HepG2 (cell line): Measurements from ENCODE around the gene TMED9. TPM values are rescaled to one million over a fixed set of nuclear protein-coding genes. Genes with fewer than 3 reads are reported as not detected.

Experiments used
- ARID3A ChIP-seq: IDR thresholded peaks from 2 replicates; pipeline ENCODE4 v1.6.1; 2012; ENCODE audit warnings: low read depth, low read length, improper control_type of control experiment
- DNMT3B ChIP-seq: conservative IDR thresholded peaks from 2 replicates; pipeline ENCODE4 v1.6.1; 2016; ENCODE audit warnings: missing biosample characterization, control low read depth
- DZIP1 ChIP-seq: sonication (generic); formaldehyde crosslinking; IDR thresholded peaks from 2 replicates; pipeline ENCODE4 v1.5.0; 2020; ENCODE audit warnings: mild to moderate bottlenecking, missing genetic modification reagents
- GFI1 ChIP-seq: sonication (generic); formaldehyde crosslinking; IDR thresholded peaks from 2 replicates; pipeline ENCODE4 v1.5.0; 2020; ENCODE audit warnings: missing genetic modification reagents, mild to moderate bottlenecking, borderline replicate concordance
- HDAC6 ChIP-seq: fragments of 200-600 bp; sonication (generic); IDR thresholded peaks from 2 replicates; pipeline ENCODE4 v1.7.0; 2017; ENCODE audit warnings: mild to moderate bottlenecking, antibody characterized with exemption, low read length, low read depth
- HNF1A ChIP-seq, 2 experiments: sonication (generic) in 1 of 2; formaldehyde crosslinking in 1 of 2; IDR thresholded peaks; 2 replicates each; pipeline versions ENCODE4 v1.4.0 to v1.6.1; 2016 to 2020; ENCODE audit warnings: borderline replicate concordance in 1 of 2, low read depth in 1 of 2, mild to moderate bottlenecking in 1 of 2, missing genetic modification reagents in 1 of 2
- JUND ChIP-seq: sonication (generic); formaldehyde crosslinking; IDR thresholded peaks from 2 replicates; pipeline ENCODE4 v1.8.0; 2022; ENCODE audit warnings: mild to moderate bottlenecking, missing genetic modification reagents
- KMT2B ChIP-seq: IDR thresholded peaks from 2 replicates; pipeline ENCODE4 v1.6.1; 2016; ENCODE audit warnings: missing genetic modification reagents, missing compliant biosample characterization
- MNT ChIP-seq: fragments of 450-650 bp; IDR thresholded peaks from 2 replicates; pipeline ENCODE4 v1.6.1; 2016
- NFRKB ChIP-seq: fragments of 450-650 bp; IDR thresholded peaks from 2 replicates; pipeline ENCODE4 v1.6.1; 2017
- PAXIP1 ChIP-seq: sonication (generic); formaldehyde crosslinking; conservative IDR thresholded peaks from 2 replicates; pipeline ENCODE4 v1.4.0; 2020; ENCODE audit warnings: mild to moderate bottlenecking, missing genetic modification reagents, moderate library complexity
- TEAD3 ChIP-seq: optimal IDR thresholded peaks from 2 replicates; pipeline ENCODE3; 2016; ENCODE audit warnings: borderline replicate concordance
- ZFY ChIP-seq: sonication (generic); formaldehyde crosslinking; IDR thresholded peaks from 2 replicates; pipeline ENCODE4 v1.4.0; 2020; ENCODE audit warnings: missing genetic modification reagents
- ZMYM2 ChIP-seq: sonication (generic); formaldehyde crosslinking; IDR thresholded peaks from 2 replicates; pipeline ENCODE4 v1.8.0; 2022; ENCODE audit warnings: mild to moderate bottlenecking, missing genetic modification reagents
- ZNF30 ChIP-seq: sonication (generic); formaldehyde crosslinking; IDR thresholded peaks from 2 replicates; pipeline ENCODE4 v1.5.0; 2020; ENCODE audit warnings: mild to moderate bottlenecking, missing genetic modification reagents
- ZNF350 ChIP-seq: sonication (generic); formaldehyde crosslinking; IDR thresholded peaks from 2 replicates; pipeline ENCODE4 v1.4.0; 2020; ENCODE audit warnings: mild to moderate bottlenecking, low read depth, missing genetic modification reagents, borderline replicate concordance
- polyA plus RNA-seq, 8 experiments: library from polyadenylated mRNA; depleted of rRNA in 3 of 8; stranded (reverse) in 7 of 8; unstranded in 1 of 8; fragments of >200 nt; fragmentation: Illumina TruSeq in 4 of 8; extraction: Trizol in 4 of 8; gene quantifications; 2 replicates each; pipeline versions ENCODE4 v1.2.1 to v1.2.3, GENCODE V29; 2011 to 2016; ENCODE audit warnings: low read depth in 4 of 8, missing spikeins in 1 of 8, mixed read lengths in 1 of 8; ENCODE audit not compliant: insufficient read depth in 1 of 8
- total RNA-seq, 5 experiments: library from RNA; depleted of rRNA; stranded (reverse); fragments of >200 nt; fragmentation: Illumina TruSeq; extraction: Trizol; gene quantifications; 2 replicates each; pipeline ENCODE4 v1.2.3, GENCODE V29; 2016; ENCODE audit warnings: low read depth in 1 of 5

TMED9 gene
- total and polyA plus RNA-seq, 2 of the 13 experiments (the other 11 are each of a cell fraction or from before 2014, with no cell fraction given), result 161 to 350 TPM

- TF ChIP-seq DZIP1 (CRISPR knock-in tag) (no peak), ZNF350 (CRISPR knock-in tag) (no peak), ZFY (CRISPR knock-in tag) (no peak), GFI1 (CRISPR knock-in tag) (peak; percentile 63), TEAD3 (CRISPR knock-in tag) (peak; percentile 83), JUND (CRISPR knock-in tag) (peak; percentile 69), HNF1A (IDR thresholded peaks at IDR 0.05; ENCODE audit: low read depth) (no peak), HNF1A (CRISPR knock-in tag; IDR thresholded peaks at IDR 0.05; ENCODE audit: borderline replicate concordance) (peak; percentile 35; the same call in 1 of the 2 replicates), NFRKB (no peak), PAXIP1 (CRISPR knock-in tag) (peak; percentile 57), ZMYM2 (CRISPR knock-in tag) (peak; percentile 51; the same call in 1 of the 2 replicates), HDAC6 (no peak), MNT (no peak), ZNF30 (CRISPR knock-in tag) (no peak), DNMT3B (CRISPR knock-in tag) (peak; percentile 63; the same call in 1 of the 2 replicates), KMT2B (CRISPR knock-in tag) (no peak), ARID3A (peak; percentile 89)
These were observed 45.7 kb upstream of the TMED9 start (continued) for GRCh38 chr5:177546258-177546741.
